ENCODE measurements around the gene FOXP4. TPM values are rescaled to one million over a fixed set of nuclear protein-coding genes. Genes with fewer than 3 reads are reported as not detected.

The FOXP4 gene
- total and polyA plus RNA-seq, 2 donors from 2014 or later, result 14.0 to 33.2 TPM

GRCh38 chr6:41552723-41553122 is 6.5 kb downstream of the FOXP4 start:
- FAIRE-seq, result no peak
- intact Hi-C loops (cut with DNase I), result no loop called here
- no peak overlapping the region for H3K9ac ChIP-seq (ENCODE audit: low read length in 3 of 3)

GRCh38 chr6:41553405-41553999 is 7.3 kb downstream of the FOXP4 start:
- Histone ChIP-seq H3K9ac (ENCODE audit: low read length in 3 of 3) (no peak overlapping the region), H3K4me1 (ENCODE audit: control insufficient read depth in 2 of 3, insufficient read depth in 2 of 3, low read depth in 1 of 3, low read length in 3 of 3) (peaks cover 0 to 27% (median 7%) of the 10 kb centered on the region in 3 donors), H3K27ac (ENCODE audit: low read depth in 2 of 2, low read length in 2 of 2) (no peak overlapping the region), H3K27me3 (ENCODE audit: control insufficient read depth, insufficient read depth, low read length) (no peaks in the 10 kb centered on the region), H3K4me3 (ENCODE audit: low read length in 3 of 3) (no peak overlapping the region), H3K9me3 (ENCODE audit: control insufficient read depth in 2 of 3, insufficient read depth in 1 of 3, low read length in 3 of 3) (no peaks in the 10 kb centered on the region), H3K36me3 (ENCODE audit: control insufficient read depth in 2 of 3, insufficient read depth in 3 of 3, low read length in 3 of 3) (peaks cover 0 to 3% (median 2%) of the 10 kb centered on the region in 3 donors)
- DNase-seq (no peak), FAIRE-seq (no peak)
- TF ChIP-seq CTCF (IDR thresholded peaks at IDR 0.05; ENCODE audit: borderline replicate concordance, extremely low read depth, insufficient read depth), result no peak
- intact Hi-C loops (cut with DNase I), result no loop called here

More at GRCh38 chr6:41552723-41553122, 6.5 kb downstream of the FOXP4 start:
- no peak for DNase-seq
- Histone ChIP-seq H3K27me3 (ENCODE audit: control insufficient read depth, insufficient read depth, low read length) (no peaks in the 10 kb centered on the region), H3K36me3 (ENCODE audit: control insufficient read depth in 2 of 3, insufficient read depth in 3 of 3, low read length in 3 of 3) (peaks cover 0 to 3% (median 2%) of the 10 kb centered on the region in 3 donors), H3K27ac (ENCODE audit: low read depth in 2 of 2, low read length in 2 of 2) (no peak overlapping the region), H3K4me1 (ENCODE audit: control insufficient read depth in 2 of 3, insufficient read depth in 2 of 3, low read depth in 1 of 3, low read length in 3 of 3) (peaks cover 0 to 29% (median 7%) of the 10 kb centered on the region in 3 donors), H3K9me3 (ENCODE audit: control insufficient read depth in 2 of 3, insufficient read depth in 1 of 3, low read length in 3 of 3) (no peaks in the 10 kb centered on the region), H3K4me3 (ENCODE audit: low read length in 3 of 3) (no peak overlapping the region)
- no peak for TF ChIP-seq CTCF (IDR thresholded peaks at IDR 0.05; ENCODE audit: borderline replicate concordance, extremely low read depth, insufficient read depth)

GRCh38 chr6:41555326-41556300 is 9.4 kb downstream of the FOXP4 start:
- FAIRE-seq, result no peak

More at GRCh38 chr6:41555326-41556300, 9.4 kb downstream of the FOXP4 start:
- no peaks in the 10 kb centered on the region for H3K9me3 ChIP-seq (ENCODE audit: control insufficient read depth in 2 of 3, insufficient read depth in 1 of 3, low read length in 3 of 3)
- H3K4me3 ChIP-seq (ENCODE audit: low read length in 3 of 3), result no peak overlapping the region
- peaks cover 0 to 3% (median 2%) of the 10 kb centered on the region in 3 donors for H3K36me3 ChIP-seq (ENCODE audit: control insufficient read depth in 2 of 3, insufficient read depth in 3 of 3, low read length in 3 of 3)
- DNase-seq, result peak in 1 of 5 donors; percentile 31
- no peaks in the 10 kb centered on the region for H3K27me3 ChIP-seq (ENCODE audit: control insufficient read depth, insufficient read depth, low read length)
- H3K9ac ChIP-seq (ENCODE audit: low read length in 3 of 3), result no peak overlapping the region
- TF ChIP-seq CTCF (IDR thresholded peaks at IDR 0.05; ENCODE audit: borderline replicate concordance, extremely low read depth, insufficient read depth), result no peak
- no peak overlapping the region for H3K27ac ChIP-seq (ENCODE audit: low read depth in 2 of 2, low read length in 2 of 2)
- intact Hi-C loops (cut with DNase I), result no loop called here
- peaks cover 0 to 12% (median 1%) of the 10 kb centered on the region in 3 donors for H3K4me1 ChIP-seq (ENCODE audit: control insufficient read depth in 2 of 3, insufficient read depth in 2 of 3, low read depth in 1 of 3, low read length in 3 of 3)

All from kidney (tissue), 14 donors.